ENCODE measurements around the gene RNF144A. TPM values are rescaled to one million over a fixed set of nuclear protein-coding genes. Genes with fewer than 3 reads are reported as not detected.

RNF144A gene
- total and polyA plus RNA-seq, 2 donors: 4.3 to 28.5 TPM

GRCh38 chr2:7048762-7049294 is 131.6 kb downstream of the RNF144A start:
- H3K27ac ChIP-seq (ENCODE audit: low read depth): no peak overlapping the region
- 75% methylated on average over 4 of the region's 4 CpGs for WGBS

GRCh38 chr2:7052404-7052803 is 135.2 kb downstream of the RNF144A start:
- Histone ChIP-seq H3K4me1 (ENCODE audit: insufficient read depth) (no peaks in the 10 kb centered on the region), H3K36me3 (ENCODE audit: insufficient read depth) (no peaks in the 10 kb centered on the region), H3K4me3 (ENCODE audit: low read depth, low read length) (no peak overlapping the region), H3K27ac (ENCODE audit: low read depth) (no peak overlapping the region)
- 71% methylated on average over 3 of the region's 3 CpGs for WGBS
- no peak for DNase-seq (ENCODE audit: extremely low spot score)

More at GRCh38 chr2:7048762-7049294, 131.6 kb downstream of the RNF144A start:
- Histone ChIP-seq H3K4me3 (ENCODE audit: low read depth, low read length) (no peak overlapping the region), H3K4me1 (ENCODE audit: insufficient read depth) (no peaks in the 10 kb centered on the region), H3K36me3 (ENCODE audit: insufficient read depth) (no peaks in the 10 kb centered on the region)
- no peak for DNase-seq (ENCODE audit: extremely low spot score)

- Histone ChIP-seq H3K4me1 (ENCODE audit: insufficient read depth) (no peaks in the 10 kb centered on the region), H3K27ac (ENCODE audit: low read depth) (no peak overlapping the region), H3K36me3 (ENCODE audit: insufficient read depth) (no peaks in the 10 kb centered on the region), H3K4me3 (ENCODE audit: low read depth, low read length) (no peak overlapping the region)
- WGBS: 65% methylated on average over 6 of the region's 6 CpGs
- DNase-seq (ENCODE audit: extremely low spot score): no peak
Observed at GRCh38 chr2:7053650-7054265, 136.5 kb downstream of the RNF144A start.

- 72% methylated on average over 4 of the region's 4 CpGs for WGBS
Observed at GRCh38 chr2:7057865-7058400, 140.7 kb downstream of the RNF144A start.

GRCh38 chr2:7060156-7060555 is 142.9 kb downstream of the RNF144A start:
- no peak for DNase-seq (ENCODE audit: extremely low spot score)
- no peak overlapping the region for H3K27ac ChIP-seq (ENCODE audit: low read depth)
- WGBS: 23% methylated on average over 2 of the region's 2 CpGs

More at GRCh38 chr2:7057865-7058400, 140.7 kb downstream of the RNF144A start:
- Histone ChIP-seq H3K27ac (ENCODE audit: low read depth) (no peak overlapping the region), H3K36me3 (ENCODE audit: insufficient read depth) (no peaks in the 10 kb centered on the region), H3K4me1 (ENCODE audit: insufficient read depth) (peaks cover 1% of the 10 kb centered on the region), H3K4me3 (ENCODE audit: low read depth, low read length) (no peak overlapping the region)
- DNase-seq (ENCODE audit: extremely low spot score): no peak

GRCh38 chr2:7060631-7061449 is 143.6 kb downstream of the RNF144A start:
- H3K4me3 ChIP-seq (ENCODE audit: low read depth, low read length): no peak overlapping the region
- H3K4me1 ChIP-seq (ENCODE audit: insufficient read depth): peaks cover 1% of the 10 kb centered on the region
- H3K36me3 ChIP-seq (ENCODE audit: insufficient read depth): no peaks in the 10 kb centered on the region
- DNase-seq (ENCODE audit: extremely low spot score): peak; percentile 67
- no peak overlapping the region for H3K27ac ChIP-seq (ENCODE audit: low read depth)
- WGBS: 58% methylated on average over 8 of the region's 8 CpGs

More at GRCh38 chr2:7060156-7060555, 142.9 kb downstream of the RNF144A start:
- H3K4me3 ChIP-seq (ENCODE audit: low read depth, low read length): no peak overlapping the region
- no peaks in the 10 kb centered on the region for H3K36me3 ChIP-seq (ENCODE audit: insufficient read depth)
- peaks cover 1% of the 10 kb centered on the region for H3K4me1 ChIP-seq (ENCODE audit: insufficient read depth)

- H3K36me3 ChIP-seq (ENCODE audit: insufficient read depth): no peaks in the 10 kb centered on the region
- 30% methylated on average over 3 of the region's 3 CpGs for WGBS
- no peak overlapping the region for H3K4me3 ChIP-seq (ENCODE audit: low read depth, low read length)
- DNase-seq (ENCODE audit: extremely low spot score): no peak
- H3K27ac ChIP-seq (ENCODE audit: low read depth): no peak overlapping the region
- H3K4me1 ChIP-seq (ENCODE audit: insufficient read depth): peaks cover 1% of the 10 kb centered on the region
Observed at GRCh38 chr2:7061450-7061789, 144.2 kb downstream of the RNF144A start.

GRCh38 chr2:7061921-7062320 is 144.7 kb downstream of the RNF144A start:
- WGBS: 88% methylated on average over 3 of the region's 3 CpGs
- Histone ChIP-seq H3K4me3 (ENCODE audit: low read depth, low read length) (no peak overlapping the region), H3K27ac (ENCODE audit: low read depth) (no peak overlapping the region), H3K4me1 (ENCODE audit: insufficient read depth) (peaks cover 1% of the 10 kb centered on the region), H3K36me3 (ENCODE audit: insufficient read depth) (no peaks in the 10 kb centered on the region)
- DNase-seq (ENCODE audit: extremely low spot score): no peak

GRCh38 chr2:7063789-7064188 is 146.6 kb downstream of the RNF144A start:
- WGBS: 78% methylated on average over 3 of the region's 3 CpGs
- DNase-seq (ENCODE audit: extremely low spot score): no peak
- Histone ChIP-seq H3K4me3 (ENCODE audit: low read depth, low read length) (no peak overlapping the region), H3K36me3 (ENCODE audit: insufficient read depth) (no peaks in the 10 kb centered on the region), H3K4me1 (ENCODE audit: insufficient read depth) (peaks cover 1% of the 10 kb centered on the region), H3K27ac (ENCODE audit: low read depth) (no peak overlapping the region)

GRCh38 chr2:7068457-7068856 is 151.2 kb downstream of the RNF144A start:
- WGBS: 95% methylated on average over 5 of the region's 5 CpGs
- no peak overlapping the region for H3K4me3 ChIP-seq (ENCODE audit: low read depth, low read length)
- H3K36me3 ChIP-seq (ENCODE audit: insufficient read depth): no peaks in the 10 kb centered on the region
- DNase-seq (ENCODE audit: extremely low spot score): no peak
- no peaks in the 10 kb centered on the region for H3K4me1 ChIP-seq (ENCODE audit: insufficient read depth)
- H3K27ac ChIP-seq (ENCODE audit: low read depth): no peak overlapping the region

GRCh38 chr2:7070483-7070882 is 153.3 kb downstream of the RNF144A start:
- Histone ChIP-seq H3K36me3 (ENCODE audit: insufficient read depth) (no peaks in the 10 kb centered on the region), H3K4me3 (ENCODE audit: low read depth, low read length) (no peak overlapping the region), H3K4me1 (ENCODE audit: insufficient read depth) (no peaks in the 10 kb centered on the region), H3K27ac (ENCODE audit: low read depth) (no peak overlapping the region)
- WGBS: 83% methylated on average over 5 of the region's 5 CpGs
- no peak for DNase-seq (ENCODE audit: extremely low spot score)

GRCh38 chr2:7071154-7071553 is 153.9 kb downstream of the RNF144A start:
- Histone ChIP-seq H3K4me1 (ENCODE audit: insufficient read depth) (no peaks in the 10 kb centered on the region), H3K36me3 (ENCODE audit: insufficient read depth) (no peaks in the 10 kb centered on the region), H3K4me3 (ENCODE audit: low read depth, low read length) (no peak overlapping the region), H3K27ac (ENCODE audit: low read depth) (no peak overlapping the region)
- DNase-seq (ENCODE audit: extremely low spot score): no peak
- WGBS: 88% methylated on average over 6 of the region's 6 CpGs

- WGBS: 80% methylated on average over 3 of the region's 3 CpGs
- H3K36me3 ChIP-seq (ENCODE audit: insufficient read depth): no peaks in the 10 kb centered on the region
- H3K27ac ChIP-seq (ENCODE audit: low read depth): no peak overlapping the region
- no peak overlapping the region for H3K4me3 ChIP-seq (ENCODE audit: low read depth, low read length)
- DNase-seq (ENCODE audit: extremely low spot score): no peak
- no peaks in the 10 kb centered on the region for H3K4me1 ChIP-seq (ENCODE audit: insufficient read depth)
Observed at GRCh38 chr2:7071916-7072556, 154.8 kb downstream of the RNF144A start.
